ENCODE results near the gene ZBTB7A. TPM values are rescaled to one million over a fixed set of nuclear protein-coding genes. Genes with fewer than 3 reads are reported as not detected.
A peak's percentile ranks its signal among the peaks of the same experiment; 100 is the strongest.

Gene ZBTB7A
- total and polyA plus RNA-seq, 2 of the 4 experiments (the other 2 are of a cell fraction), result 3.2 to 10.3 TPM

GRCh38 chr19:4103080-4103433, 36.4 kb upstream of the ZBTB7A start:
- ChIA-PET CTCF (no interaction called here), POLR2A (ENCODE audit: unreplicated experiment) (no interaction called here)
- H3K9me1 ChIP-seq (ENCODE audit: insufficient read depth, low read length), result peaks cover 13% of the 10 kb centered on the region; the same call in 1 of the 2 replicates
- H2AK9ac ChIP-seq (replicated peaks; ENCODE audit: low read depth, low read length, poor library complexity), result peak overlapping the region; percentile 37
- no peak for TF ChIP-seq SMC3 (IDR thresholded peaks at IDR 0.05; ENCODE audit: low read depth, low read length)
- TF ChIP-seq BHLHE40 (IDR thresholded peaks at IDR 0.05; ENCODE audit: low read depth, low read length), result no peak
- no peak for TF ChIP-seq NFE2L2 (IDR thresholded peaks at IDR 0.05; ENCODE audit: low read depth, low read length)
- TF ChIP-seq MAFK (IDR thresholded peaks at IDR 0.05; ENCODE audit: low read depth, low read length), result no peak
- TF ChIP-seq MAZ (IDR thresholded peaks at IDR 0.05; ENCODE audit: borderline replicate concordance, low read depth, low read length), result no peak
- TF ChIP-seq CHD1 (IDR thresholded peaks at IDR 0.05; ENCODE audit: low read depth, low read length), result no peak
- TF ChIP-seq, protein P1, sequence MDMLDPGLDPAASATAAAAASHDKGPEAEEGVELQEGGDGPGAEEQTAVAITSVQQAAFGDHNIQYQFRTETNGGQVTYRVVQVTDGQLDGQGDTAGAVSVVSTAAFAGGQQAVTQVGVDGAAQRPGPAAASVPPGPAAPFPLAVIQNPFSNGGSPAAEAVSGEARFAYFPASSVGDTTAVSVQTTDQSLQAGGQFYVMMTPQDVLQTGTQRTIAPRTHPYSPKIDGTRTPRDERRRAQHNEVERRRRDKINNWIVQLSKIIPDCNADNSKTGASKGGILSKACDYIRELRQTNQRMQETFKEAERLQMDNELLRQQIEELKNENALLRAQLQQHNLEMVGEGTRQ (IDR thresholded peaks at IDR 0.05; ENCODE audit: low read depth, low read length), result no peak
- no peak for TF ChIP-seq MXI1 (IDR thresholded peaks at IDR 0.05; ENCODE audit: borderline replicate concordance, low read depth, low read length)
- no peak for TF ChIP-seq POLR2A (IDR thresholded peaks at IDR 0.05; ENCODE audit: low read depth, low read length)
- TF ChIP-seq ELK1 (IDR thresholded peaks at IDR 0.05; ENCODE audit: borderline replicate concordance, low read depth, low read length), result no peak
- TF ChIP-seq RAD21 (IDR thresholded peaks at IDR 0.05; ENCODE audit: low read length), result no peak
- no peak for TF ChIP-seq RCOR1 (IDR thresholded peaks at IDR 0.05; ENCODE audit: insufficient replicate concordance, low read length)
- no peak for TF ChIP-seq RFX5 (IDR thresholded peaks at IDR 0.05; ENCODE audit: low read depth, low read length)
- no peak for TF ChIP-seq FOS (IDR thresholded peaks at IDR 0.05; ENCODE audit: low read depth, low read length)
- no TSS peak for BruUV-seq (replicated peaks)
- no peak overlapping the region for H2BK120ac ChIP-seq (ENCODE audit: low read depth, low read length)
- no peak overlapping the region for H3K4ac ChIP-seq (ENCODE audit: low read depth, low read length)
- no peaks in the 10 kb centered on the region for H3K27me3 ChIP-seq (ENCODE audit: control insufficient read depth, insufficient read depth, low read length)
- peak overlapping the region; percentile 18 for H2BK5ac ChIP-seq (ENCODE audit: low read depth, low read length, poor library complexity, severe bottlenecking)
- no peak overlapping the region for H3K23ac ChIP-seq (ENCODE audit: low read depth, low read length)
- intact Hi-C loops (cut with micrococcal nuclease), result no loop called here
- peaks cover 72% of the 10 kb centered on the region for H3K36me3 ChIP-seq (ENCODE audit: control insufficient read depth, insufficient read depth, low read length)
- no peak overlapping the region for H4K5ac ChIP-seq (ENCODE audit: low read depth, low read length)
- H3K4me3 ChIP-seq (ENCODE audit: insufficient read depth, low read depth, low read length), result no peak overlapping the region
- no peak overlapping the region for H3K18ac ChIP-seq (ENCODE audit: low read depth, low read length)
- no peak overlapping the region for H2BK20ac ChIP-seq (ENCODE audit: low read depth, low read length)
- no peak overlapping the region for H3K56ac ChIP-seq (ENCODE audit: extremely low read depth, insufficient read depth, low read length)
- no peak overlapping the region for H4K91ac ChIP-seq (ENCODE audit: insufficient read depth, low read depth, low read length)
- ATAC-seq (ENCODE audit: low read depth) (no peak), DNase-seq (no peak)
- H3K14ac ChIP-seq (replicated peaks; ENCODE audit: low read depth, low read length), result no peak overlapping the region
- dilution Hi-C loops (cut with HindIII; ENCODE audit: low sequenced_read_pairs, unreplicated experiment), result no loop called here
- H2AFZ ChIP-seq (replicated peaks; ENCODE audit: low read length, poor library complexity), result no peak overlapping the region
- no peak overlapping the region for H3K27ac ChIP-seq (ENCODE audit: insufficient read depth, low read length)
- H3K4me2 ChIP-seq (ENCODE audit: low read depth, low read length), result no peak overlapping the region
- H4K20me1 ChIP-seq (ENCODE audit: insufficient read depth, low read length), result peaks cover 10% of the 10 kb centered on the region
- H2AK5ac ChIP-seq (ENCODE audit: low read depth, low read length), result no peak overlapping the region
- in situ Hi-C loops (cut with MboI; ENCODE audit: low sequenced_read_pairs), result no loop called here
- WGBS, 2 experiments (ENCODE audit: extremely low coverage in 2 of 2, insufficient read length in 1 of 2), result 88% methylated on average over 3 of the region's 9 CpGs; no CpG with 5 or more reads in 1 of the 2 experiments
- H3K79me1 ChIP-seq (ENCODE audit: low read depth in 1 of 2, low read length in 2 of 2), result peaks cover 10 to 42% of the 10 kb centered on the region in 2 experiments
- H4K8ac ChIP-seq (ENCODE audit: low read depth in 2 of 2, low read length in 2 of 2), result no peak overlapping the region
- H2BK15ac ChIP-seq (ENCODE audit: low read depth, low read length), result no peak overlapping the region
- H3K9me3 ChIP-seq (ENCODE audit: control insufficient read depth, insufficient read depth, low read length), result no peaks in the 10 kb centered on the region
- peaks cover 2% of the 10 kb centered on the region for H3K4me1 ChIP-seq (ENCODE audit: control insufficient read depth, insufficient read depth, low read length)
- H3K9ac ChIP-seq (ENCODE audit: low read depth, low read length), result no peak overlapping the region
